H1 (cell line): Measurements from ENCODE around the gene ANKRD7. TPM values are rescaled to one million over a fixed set of nuclear protein-coding genes. Genes with fewer than 3 reads are reported as not detected.

Experiments
- CTCF ChIA-PET: fragments of 300-600 bp; sonication (Branson Sonifier 250); formaldehyde crosslinking; loops from one replicate; lab custom pipeline; 2021; ENCODE audit not compliant: partially characterized antibody; lab: Charles Lee
- POLR2A ChIA-PET: fragments of 300-600 bp; sonication (Branson Sonifier 250); formaldehyde crosslinking; loops from one replicate; lab custom pipeline; 2021; ENCODE audit warnings: inconsistent platforms; ENCODE audit not compliant: partially characterized antibody; lab: Charles Lee
- DNase-seq, 2 experiments: peaks; one replicate each; pipeline versions ENCODE4 v3.0.0 to v3.0.0-alpha.2; 2010 to 2022; ENCODE audit warnings: low spot score in 2 of 2, low read depth in 1 of 2, mixed read lengths in 1 of 2
- FAIRE-seq: peaks from 2 replicates; lab custom pipeline; 2011; peaks lifted over from hg19 to GRCh38; lab: Jason Lieb, UNC
- H2AFZ ChIP-seq: 2 replicates; pipeline ENCODE4 v1.8.1; 2012; ENCODE audit warnings: low read length, inconsistent platforms
- H2AK5ac ChIP-seq: 2 replicates; pipeline ENCODE4 v1.6.1; 2013; ENCODE audit warnings: low read depth, low read length
- H2BK120ac ChIP-seq: replicated peaks from 2 replicates; pipeline ENCODE3; 2013; ENCODE audit warnings: low read depth, low read length, inconsistent platforms
- H2BK12ac ChIP-seq: 2 replicates; pipeline ENCODE4 v1.6.1; 2013; ENCODE audit warnings: low read depth, low read length
- H2BK15ac ChIP-seq: 2 replicates; pipeline ENCODE4 v1.6.1; 2013; ENCODE audit warnings: low read length
- H2BK20ac ChIP-seq: 2 replicates; pipeline ENCODE4 v1.6.1; 2013; ENCODE audit warnings: low read length
- H2BK5ac ChIP-seq: 2 replicates; pipeline ENCODE4 v1.6.1; 2013; ENCODE audit warnings: low read depth, low read length
- H3K14ac ChIP-seq: 2 replicates; pipeline ENCODE4 v1.6.1; 2013; ENCODE audit warnings: inconsistent platforms; ENCODE audit not compliant: insufficient read length
- H3K18ac ChIP-seq: 2 replicates; pipeline ENCODE4 v1.6.1; 2013; ENCODE audit warnings: low read length; ENCODE audit errors: extremely low read depth
- H3K23ac ChIP-seq: 2 replicates; pipeline ENCODE4 v1.6.1; 2013; ENCODE audit warnings: inconsistent platforms; ENCODE audit not compliant: insufficient read length
- H3K23me2 ChIP-seq: 2 replicates; pipeline ENCODE4 v1.6.1; 2013; ENCODE audit warnings: low read depth, low read length
- H3K27ac ChIP-seq: 2 replicates; pipeline ENCODE4 v1.6.1; 2011; ENCODE audit warnings: low read depth, low read length, inconsistent platforms
- H3K27me3 ChIP-seq, 4 experiments: replicated peaks in 1 of 4; 1 replicate in 1 of 4; 2 replicates in 3 of 4; pipeline versions ENCODE4 v1.6.1 to v1.8.1; 2011 to 2013; ENCODE audit warnings: low read length in 3 of 4, mild to moderate bottlenecking in 3 of 4, inconsistent platforms in 2 of 4, mixed read lengths in 2 of 4, moderate library complexity in 1 of 4; ENCODE audit not compliant: control insufficient read depth in 3 of 4, insufficient read depth in 3 of 4; ENCODE audit errors: extremely low read depth in 1 of 4
- H3K36me3 ChIP-seq, 4 experiments: 2 replicates each; pipeline versions ENCODE4 v1.6.1 to v1.8.1; 2011 to 2013; ENCODE audit warnings: mild to moderate bottlenecking in 4 of 4, low read length in 3 of 4, moderate library complexity in 2 of 4, control low read depth in 1 of 4, inconsistent platforms in 1 of 4; ENCODE audit not compliant: insufficient read depth in 4 of 4, control insufficient read depth in 2 of 4
- H3K4ac ChIP-seq: replicated peaks from 2 replicates; pipeline ENCODE3; 2013; ENCODE audit warnings: low read length, low read depth, mixed read lengths, inconsistent platforms; ENCODE audit not compliant: insufficient read length
- H3K4me1 ChIP-seq, 4 experiments: replicated peaks in 1 of 4; 1 replicate in 1 of 4; 2 replicates in 3 of 4; pipeline versions ENCODE4 v1.6.1 to v1.8.1; 2011 to 2013; ENCODE audit warnings: low read length in 3 of 4, inconsistent platforms in 2 of 4, mixed read lengths in 1 of 4; ENCODE audit not compliant: insufficient read depth in 4 of 4, control insufficient read depth in 3 of 4
- H3K4me2 ChIP-seq, 2 experiments: 2 replicates each; pipeline versions ENCODE4 v1.6.1 to v1.8.1; 2011 to 2013; ENCODE audit warnings: low read depth in 2 of 2, low read length in 2 of 2, control low read depth in 1 of 2, inconsistent platforms in 1 of 2, mild to moderate bottlenecking in 1 of 2; ENCODE audit not compliant: insufficient read depth in 1 of 2
- H3K4me3 ChIP-seq, 4 experiments: fragments of 200-600, 300-600 bp in 1 of 4; sonication (generic), shearing (Covaris generic), sonication (Bioruptor Twin) in 1 of 4; 2 replicates each; pipeline versions ENCODE4 v1.5.1 to v1.8.1; 2011 to 2016; ENCODE audit warnings: low read length in 4 of 4, low read depth in 3 of 4, control low read depth in 2 of 4, inconsistent platforms in 2 of 4, mild to moderate bottlenecking in 2 of 4, mixed read lengths in 1 of 4, moderate library complexity in 1 of 4; ENCODE audit not compliant: insufficient read depth in 2 of 4; ENCODE audit errors: extremely low read depth in 1 of 4
- H3K56ac ChIP-seq: replicated peaks from 2 replicates; pipeline ENCODE3; 2013; ENCODE audit warnings: low read depth, mild to moderate bottlenecking, mixed read lengths, low read length, inconsistent platforms; ENCODE audit not compliant: insufficient read length
- H3K79me1 ChIP-seq: 2 replicates; pipeline ENCODE4 v1.6.1; 2013; ENCODE audit warnings: low read depth, low read length, control low read depth
- H3K79me2 ChIP-seq, 2 experiments: 2 replicates each; pipeline versions ENCODE4 v1.6.1 to v1.8.1; 2012 to 2013; ENCODE audit warnings: low read length in 2 of 2, mild to moderate bottlenecking in 2 of 2, inconsistent platforms in 1 of 2; ENCODE audit not compliant: insufficient read depth in 2 of 2, control insufficient read depth in 1 of 2
- H3K9ac ChIP-seq, 4 experiments: replicated peaks in 1 of 4; 1 replicate in 1 of 4; 2 replicates in 3 of 4; pipeline versions ENCODE4 v1.6.1 to v1.8.1; 2011 to 2013; ENCODE audit warnings: low read depth in 3 of 4, low read length in 3 of 4, control low read depth in 2 of 4, mild to moderate bottlenecking in 2 of 4, moderate library complexity in 2 of 4, inconsistent platforms in 1 of 4; ENCODE audit errors: extremely low read depth in 1 of 4
- H3K9me3 ChIP-seq, 2 experiments: 2 replicates each; pipeline versions ENCODE4 v1.6.1 to v1.8.1; 2012 to 2013; ENCODE audit warnings: mild to moderate bottlenecking in 2 of 2, moderate library complexity in 2 of 2, control low read depth in 1 of 2, inconsistent platforms in 1 of 2, low read depth in 1 of 2, low read length in 1 of 2, mixed read lengths in 1 of 2; ENCODE audit not compliant: insufficient read depth in 2 of 2
- H4K20me1 ChIP-seq, 2 experiments: replicated peaks in 1 of 2; 2 replicates each; pipeline versions ENCODE3 to v1.8.1; 2011 to 2013; ENCODE audit warnings: inconsistent platforms in 2 of 2, low read length in 2 of 2, mild to moderate bottlenecking in 1 of 2; ENCODE audit not compliant: insufficient read depth in 2 of 2, control insufficient read depth in 1 of 2
- H4K5ac ChIP-seq: 2 replicates; pipeline ENCODE4 v1.6.1; 2013; ENCODE audit warnings: low read length, low read depth, mixed read lengths, inconsistent platforms; ENCODE audit not compliant: insufficient read length
- H4K8ac ChIP-seq: 2 replicates; pipeline ENCODE4 v1.8.0; 2013; ENCODE audit warnings: mild to moderate bottlenecking, moderate library complexity, low read length, inconsistent platforms; ENCODE audit not compliant: insufficient read depth; ENCODE audit errors: extremely low read depth
- H4K91ac ChIP-seq: replicated peaks from 2 replicates; pipeline ENCODE3; 2013; ENCODE audit warnings: low read length, mixed read lengths, inconsistent platforms; ENCODE audit not compliant: insufficient read length
- EZH2 ChIP-seq: fragments of 200-600 bp; sonication (generic); IDR thresholded peaks from 2 replicates; pipeline ENCODE4 v1.7.1; 2012; ENCODE audit warnings: low read depth, mild to moderate bottlenecking, moderate library complexity, low read length, inconsistent platforms; ENCODE audit not compliant: severe bottlenecking
- KDM4A ChIP-seq: IDR thresholded peaks from one replicate; pipeline ENCODE4 v1.7.1; 2012; ENCODE audit warnings: low read depth, mild to moderate bottlenecking, moderate library complexity, low read length, inconsistent platforms; ENCODE audit not compliant: severe bottlenecking
- KDM5A ChIP-seq: fragments of 200-600 bp; IDR thresholded peaks from 2 replicates; pipeline ENCODE4 v1.7.1; 2012; ENCODE audit warnings: mild to moderate bottlenecking, low read length, inconsistent platforms, mixed read lengths
- MAFK ChIP-seq: IDR thresholded peaks from 2 replicates; pipeline ENCODE4 v1.6.1; 2012; ENCODE audit warnings: low read depth, mild to moderate bottlenecking, improper control_type of control experiment, low read length
- NANOG ChIP-seq: IDR thresholded peaks from 2 replicates; pipeline ENCODE4 v1.6.1; 2011; ENCODE audit warnings: low read length, low read depth, mild to moderate bottlenecking, inconsistent platforms; ENCODE audit not compliant: insufficient read depth, poor library complexity, severe bottlenecking
- POLR2AphosphoS5 ChIP-seq: IDR thresholded peaks from 2 replicates; pipeline ENCODE4 v1.6.1; 2011; ENCODE audit warnings: low read depth, low read length
- RBBP5 ChIP-seq: IDR thresholded peaks from 2 replicates; pipeline ENCODE4 v1.7.1; 2012; ENCODE audit warnings: low read depth, mild to moderate bottlenecking, inconsistent platforms, low read length, moderate library complexity, borderline replicate concordance
- SIX5 ChIP-seq: IDR thresholded peaks from 2 replicates; pipeline ENCODE4 v1.6.1; 2011; ENCODE audit warnings: mild to moderate bottlenecking, low read depth, low read length
- SRF ChIP-seq: IDR thresholded peaks from 2 replicates; pipeline ENCODE4 v1.6.1; 2011; ENCODE audit warnings: mild to moderate bottlenecking, low read depth, low read length, moderate library complexity
- SUZ12 ChIP-seq: fragments of 200-600 bp; sonication (generic); IDR thresholded peaks from 2 replicates; pipeline ENCODE4 v1.6.1; 2012; ENCODE audit warnings: mild to moderate bottlenecking, inconsistent platforms, low read length, moderate library complexity, mixed read lengths
- TBP ChIP-seq: IDR thresholded peaks from 2 replicates; pipeline ENCODE4 v1.6.1; 2011; ENCODE audit warnings: low read depth, low read length, improper control_type of control experiment
- TCF12 ChIP-seq: IDR thresholded peaks from 2 replicates; pipeline ENCODE4 v1.6.1; 2011; ENCODE audit warnings: low read depth, mild to moderate bottlenecking, low read length
- WGBS, 2 experiments: shearing (Covaris generic) in 1 of 2; methylation state at CpG; one replicate each; pipeline versions ENCODE4 v1.1.6 to v1.1.7; 2013 to 2015; ENCODE audit warnings: low lambda C conversion rate in 2 of 2, mixed read lengths in 2 of 2, inconsistent platforms in 1 of 2, low coverage in 1 of 2, missing lambda C conversion rate in 1 of 2; ENCODE audit not compliant: insufficient replicate concordance in 2 of 2, insufficient coverage in 1 of 2, insufficient read length in 1 of 2; ENCODE audit errors: extremely low coverage in 1 of 2, missing lambda C conversion rate in 1 of 2; 5-methylcytosine and 5-hydroxymethylcytosine counted together
- polyA plus RNA-seq, 7 experiments: library from polyadenylated mRNA; depleted of rRNA in 3 of 7; stranded (reverse) in 5 of 7; unstranded in 2 of 7; fragments of >200 nt in 5 of 7; fragments of 200-250 nt in 2 of 7; gene quantifications; 1 replicate in 5 of 7; 2 replicates in 1 of 7; 4 replicates in 1 of 7; pipeline versions ENCODE4 v1.2.1 to v1.2.3, GENCODE V29; 2011 to 2013; ENCODE audit warnings: missing spikeins in 2 of 7, mixed read lengths in 2 of 7
- total RNA-seq: library from RNA; stranded (reverse); fragmentation: NEBNext Ultra II Directional; extraction: Animal tissue kit (Norgen Biotek cat#: 25700); gene quantifications from 2 replicates; pipeline ENCODE4 v1.2.1, GENCODE V29; 2021
- TF ChIP-seq, protein P1 (sequence below): IDR thresholded peaks from 2 replicates; pipeline ENCODE4 v1.6.1; 2011; ENCODE audit warnings: low read depth, mild to moderate bottlenecking, low read length; ENCODE audit not compliant: insufficient read depth

ANKRD7 gene
- total and polyA plus RNA-seq, 2 of the 8 experiments (the other 6 are each of a cell fraction or from before 2014, with no cell fraction given), result not detected

DNA sequence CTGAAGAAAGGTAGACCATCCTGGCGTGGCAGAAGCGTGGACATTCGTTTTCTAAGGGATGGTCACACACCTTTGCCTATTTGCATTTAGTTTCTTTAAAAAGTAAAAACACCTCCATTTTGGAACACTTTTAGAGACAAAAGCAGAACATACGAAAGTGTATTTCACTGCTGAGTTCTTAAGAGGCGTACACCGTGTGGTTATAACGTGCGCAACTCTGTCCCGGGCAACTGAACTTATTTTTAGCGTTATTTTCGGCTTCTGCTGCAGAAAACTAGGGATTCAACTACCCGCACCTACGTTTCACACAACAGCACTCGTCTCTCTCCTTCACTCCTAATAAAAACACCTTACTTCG lies 41.1 kb upstream of the ANKRD7 start:
- Histone ChIP-seq H3K27me3 (no peaks in the 10 kb centered on the region), H2BK15ac (no peak overlapping the region), H2AK5ac (no peak overlapping the region), H4K91ac (peak overlapping the region; percentile 36), H3K79me2 (peaks cover 6 to 44% of the 10 kb centered on the region in 2 experiments; a peak in 3 of 4 replicates), H2AFZ (peak overlapping the region; percentile 89), H4K8ac (no peak overlapping the region), H3K23ac (no peak overlapping the region), H3K4ac (peak overlapping the region; percentile 24), H3K14ac (no peak overlapping the region), H3K4me3 (peak overlapping the region; percentile 85 to 96 (median 92)), H2BK5ac (peak overlapping the region; percentile 94), H2BK20ac (no peak overlapping the region), H3K18ac (no peak overlapping the region; the same call in 1 of the 2 replicates), H4K20me1 (no peaks in the 10 kb centered on the region), H3K4me2 (peak overlapping the region; percentile 85 to 92), H3K56ac (peak overlapping the region; percentile 75), H3K79me1 (no peaks in the 10 kb centered on the region), H3K4me1 (peaks cover 0 to 3% (median 0%) of the 10 kb centered on the region in 4 experiments; a peak in 1 of 7 replicates), H4K5ac (peak overlapping the region; percentile 70), H3K36me3 (peaks cover 2 to 17% (median 9%) of the 10 kb centered on the region in 4 experiments; a peak in 5 of 8 replicates), H2BK120ac (peak overlapping the region; percentile 50), H3K23me2 (peaks cover 2% of the 10 kb centered on the region; the same call in 1 of the 2 replicates), H3K27ac (peak overlapping the region; percentile 93), H3K9me3 (no peaks in the 10 kb centered on the region), H2BK12ac (peak overlapping the region; percentile 51; the same call in 1 of the 2 replicates), H3K9ac (peak overlapping the region; percentile 97 to 100 (median 98))
- POLR2A ChIA-PET, result no interaction called here
- CTCF ChIA-PET, result interaction anchor here (1.0 kb wide), 1 partner anchor 14 kb away, joined by 4 read pairs; no protein-coding TSS in a partner anchor
- WGBS, 2 experiments, result 6% methylated on average over 15 of the region's 15 CpGs; no CpG with 5 or more reads in 1 of the 2 experiments
- no peak for DNase-seq
- FAIRE-seq, result no peak
- TF ChIP-seq KDM4A (no peak), SUZ12 (no peak), MAFK (no peak), SIX5 (no peak), TCF12 (no peak), KDM5A (no peak), SRF (no peak), EZH2 (no peak), NANOG (no peak), TBP (no peak), POLR2AphosphoS5 (no peak), RBBP5 (no peak)
- TF ChIP-seq, protein P1, sequence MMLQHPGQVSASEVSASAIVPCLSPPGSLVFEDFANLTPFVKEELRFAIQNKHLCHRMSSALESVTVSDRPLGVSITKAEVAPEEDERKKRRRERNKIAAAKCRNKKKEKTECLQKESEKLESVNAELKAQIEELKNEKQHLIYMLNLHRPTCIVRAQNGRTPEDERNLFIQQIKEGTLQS, result no peak
